Measurements from ENCODE around the gene TNIK.

GRCh38 chr3:171055336-171056178 is 404.6 kb downstream of the TNIK start:
- TF ChIP-seq CTCF (conservative IDR thresholded peaks at IDR 0.05; ENCODE audit: low read depth, low read length) = no peak
- no peak for TF ChIP-seq EZH2 (IDR thresholded peaks at IDR 0.05; ENCODE audit: low read length, unreplicated experiment)
